K562 (cell line): ENCODE data around the gene SUPT20H. TPM values are rescaled to one million over a fixed set of nuclear protein-coding genes. Genes with fewer than 3 reads are reported as not detected.
A peak's percentile ranks its signal among the peaks of the same experiment; 100 is the strongest.

Experiments
- ATAC-seq: fragments of 200-7000 bp; cut with Tn5 transposase; 3 replicates; pipeline ENCODE4 v1.9.1; 2020; ENCODE audit warnings: moderate library complexity
- BruUV-seq: library from RNA; stranded (reverse); fragments of 400-500 nt; replicated peaks from 2 replicates; lab custom pipeline; 2021; lab: Mats Ljungman, UMichigan
- CTCF ChIA-PET: fragments of 300-600 bp; formaldehyde crosslinking; extraction: SDS; loops from one replicate; lab custom pipeline; 2021; ENCODE audit warnings: low intra/inter-chr PET ratio; lab: Yijun Ruan, JAX
- POLR2A ChIA-PET: fragments of 300-600, 350-650 bp; sonication (Branson Sonifier 250); formaldehyde crosslinking; extraction: SDS; loops from one replicate; lab custom pipeline; 2021; ENCODE audit warnings: antibody characterized with exemption, inconsistent platforms; lab: Yijun Ruan, JAX
- DNase-seq, 4 experiments: peaks; one replicate each; pipeline versions ENCODE4 v3.0.0 to v3.0.0-alpha.2; 2011 to 2018; ENCODE audit warnings: low spot score in 3 of 4, mixed read lengths in 3 of 4; ENCODE audit errors: extremely low read depth in 1 of 4
- FAIRE-seq: peaks from 2 replicates; lab custom pipeline; 2011; peaks lifted over from hg19 to GRCh38; lab: Jason Lieb, UNC
- H2AFZ ChIP-seq: 2 replicates; pipeline ENCODE4 v1.6.0; 2011; ENCODE audit warnings: low read depth, low read length, control low read depth, inconsistent platforms
- H3K27ac ChIP-seq: fragments of 200-600 bp; 3 replicates; pipeline ENCODE4 v1.8.0; 2011; ENCODE audit warnings: low read depth, mild to moderate bottlenecking, control low read depth, inconsistent platforms, low read length, moderate library complexity, mixed read lengths; ENCODE audit errors: extremely low read depth
- H3K27me3 ChIP-seq, 2 experiments: fragments of 300-600 bp in 1 of 2; 2 replicates in 1 of 2; 3 replicates in 1 of 2; pipeline versions ENCODE4 v1.6.0 to v1.8.0; 2011; ENCODE audit warnings: inconsistent platforms in 2 of 2, low read length in 2 of 2, mild to moderate bottlenecking in 1 of 2, mixed read lengths in 1 of 2, moderate library complexity in 1 of 2; ENCODE audit not compliant: control insufficient read depth in 2 of 2, insufficient read depth in 2 of 2
- H3K36me3 ChIP-seq: fragments of 300-600 bp; 3 replicates; pipeline ENCODE4 v1.8.0; 2011; ENCODE audit warnings: mild to moderate bottlenecking, low read length, inconsistent platforms; ENCODE audit not compliant: control insufficient read depth, insufficient read depth
- H3K4me1 ChIP-seq, 2 experiments: fragments of 200-600 bp in 1 of 2; replicated peaks in 1 of 2; 2 replicates in 1 of 2; 3 replicates in 1 of 2; pipeline versions ENCODE4 v1.5.1 to v1.8.0; 2011; ENCODE audit warnings: inconsistent platforms in 2 of 2, low read length in 2 of 2, mild to moderate bottlenecking in 1 of 2, mixed read lengths in 1 of 2, moderate library complexity in 1 of 2; ENCODE audit not compliant: control insufficient read depth in 2 of 2, insufficient read depth in 2 of 2
- H3K4me2 ChIP-seq: 2 replicates; pipeline ENCODE4 v1.6.1; 2011; ENCODE audit warnings: low read length, control low read depth, inconsistent platforms, mixed read lengths; ENCODE audit not compliant: insufficient read depth
- H3K4me3 ChIP-seq: fragments of 200-600 bp; sonication (generic), shearing (Covaris generic); 2 replicates; pipeline ENCODE4 v1.5.1; 2016; ENCODE audit warnings: control low read depth, inconsistent platforms
- H3K79me2 ChIP-seq: fragments of 200-600 bp; 3 replicates; pipeline ENCODE4 v1.8.0; 2011; ENCODE audit warnings: low read length, inconsistent platforms; ENCODE audit not compliant: control insufficient read depth, insufficient read depth
- H3K9ac ChIP-seq, 2 experiments: 2 replicates each; pipeline versions ENCODE4 v1.6.0 to v1.6.1; 2011; ENCODE audit warnings: low read depth in 2 of 2, low read length in 2 of 2, control low read depth in 1 of 2, inconsistent platforms in 1 of 2, mild to moderate bottlenecking in 1 of 2, mixed read lengths in 1 of 2; ENCODE audit not compliant: insufficient read depth in 1 of 2
- H3K9me1 ChIP-seq: one replicate; pipeline ENCODE4 v1.6.0; 2011; ENCODE audit warnings: inconsistent platforms, mild to moderate bottlenecking, low read length, moderate library complexity; ENCODE audit not compliant: control insufficient read depth, insufficient read depth
- H3K9me3 ChIP-seq: replicated peaks from 2 replicates; pipeline ENCODE4 v1.5.1; 2011; ENCODE audit warnings: low read depth, low read length, inconsistent platforms; ENCODE audit not compliant: control insufficient read depth, insufficient read depth
- H4K20me1 ChIP-seq: replicated peaks from 2 replicates; pipeline ENCODE4 v1.6.1; 2011; ENCODE audit warnings: low read length, inconsistent platforms, mixed read lengths; ENCODE audit not compliant: control insufficient read depth, insufficient read depth
- HDAC2 ChIP-seq: fragments of 450-650 bp; IDR thresholded peaks from 2 replicates; pipeline ENCODE4 v1.6.1; 2016; ENCODE audit warnings: mild to moderate bottlenecking
- RAD21 ChIP-seq, 2 experiments: fragments of 250-450 bp in 1 of 2; fragments of 450-650 bp in 1 of 2; sonication (Bioruptor Pico) in 1 of 2; formaldehyde crosslinking in 1 of 2; IDR thresholded peaks in 1 of 2; conservative IDR thresholded peaks in 1 of 2; 2 replicates each; pipeline versions ENCODE4 v1.4.0 to v1.8.0; 2020 to 2022; ENCODE audit warnings: mild to moderate bottlenecking in 2 of 2, moderate library complexity in 1 of 2
- SPI1 ChIP-seq: IDR thresholded peaks from 2 replicates; pipeline ENCODE4 v1.6.1; 2011; ENCODE audit warnings: low read depth, low read length, control low read depth, borderline replicate concordance
- WGBS: fragments of 100-300 bp; shearing (Covaris generic); methylation state at CpG from one replicate; pipeline ENCODE4 v1.1.6; 2016; ENCODE audit warnings: low coverage, mixed read lengths; ENCODE audit not compliant: insufficient coverage; ENCODE audit errors: missing lambda C conversion rate; 5-methylcytosine and 5-hydroxymethylcytosine counted together
- in situ Hi-C: fragments of 300-500 bp; cut with MboI; formaldehyde crosslinking; loops from 4 replicates; pipeline ENCODE4 v1.15.0; 2018; ENCODE audit warnings: inconsistent platforms, mixed read lengths
- intact Hi-C: fragments of 100-400 bp; cut with micrococcal nuclease; formaldehyde crosslinking; loops from 2 replicates; pipeline ENCODE4 v1.14.2; 2022
- polyA plus RNA-seq, 8 experiments: library from polyadenylated mRNA; depleted of rRNA in 4 of 8; stranded (reverse) in 5 of 8; unstranded in 3 of 8; fragments of >200 nt; fragmentation: Nextera tagmentation in 2 of 8; fragmentation: Illumina TruSeq in 1 of 8; extraction: Ambion mirVana in 2 of 8; extraction: Trizol in 1 of 8; gene quantifications; 2 replicates each; pipeline versions ENCODE4 v1.2.1 to v1.2.3, GENCODE V29; 2011 to 2014; ENCODE audit warnings: inconsistent platforms in 1 of 8, missing spikeins in 1 of 8
- total RNA-seq, 7 experiments: library from RNA; depleted of rRNA in 6 of 7; stranded (reverse); fragments of >200 nt in 6 of 7; fragmentation: Illumina TruSeq in 2 of 7; extraction: Trizol in 2 of 7; gene quantifications; 2 replicates each; pipeline versions ENCODE4 v1.2.1 to v1.2.3, GENCODE V29; 2011 to 2021; ENCODE audit warnings: low replicate concordance in 1 of 7
- TF ChIP-seq, protein P1 (sequence below), 3 experiments: IDR thresholded peaks in 2 of 3; conservative IDR thresholded peaks in 1 of 3; 2 replicates each; pipeline ENCODE4 v1.5.1; 2011 to 2012; ENCODE audit warnings: low read length in 3 of 3, mild to moderate bottlenecking in 3 of 3, control low read depth in 2 of 3, improper control_type of control experiment in 1 of 3, inconsistent platforms in 1 of 3, low read depth in 1 of 3, mixed read lengths in 1 of 3, moderate library complexity in 1 of 3; ENCODE audit not compliant: insufficient read depth in 2 of 3

The SUPT20H gene
- total and polyA plus RNA-seq, 9 of the 15 experiments (the other 6 are each of a cell fraction or from before 2014, with no cell fraction given), result 11.4 to 71.8 (median 31.7) TPM

DNA sequence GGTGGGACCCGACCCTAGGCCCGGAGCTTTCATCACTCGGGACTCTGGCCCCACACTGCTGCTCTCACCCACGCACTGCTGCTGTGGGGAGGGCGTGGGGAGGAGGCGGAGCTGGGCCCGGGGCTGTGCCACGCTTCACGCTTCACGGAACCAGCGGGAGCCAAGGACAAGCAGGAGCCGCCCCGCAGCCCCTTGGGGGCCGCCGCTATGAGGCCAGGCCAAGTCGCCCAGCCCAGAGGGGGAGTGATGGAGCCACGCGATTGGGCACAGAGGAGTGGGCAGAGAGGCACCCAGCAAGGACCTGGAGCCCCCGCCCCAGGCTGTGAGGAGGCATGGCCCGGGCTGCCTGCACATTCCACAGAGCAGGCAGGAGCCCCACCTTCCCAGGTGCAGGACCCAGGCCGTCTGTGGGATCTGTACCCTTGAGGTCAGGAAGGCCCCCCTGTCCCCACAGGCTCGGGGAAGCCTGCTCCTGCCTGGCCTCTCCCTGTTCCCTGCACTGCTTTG is 10.2 kb upstream of the SUPT20H start:
- Histone ChIP-seq H3K9me3 (no peaks in the 10 kb centered on the region), H3K9me1 (no peaks in the 10 kb centered on the region), H4K20me1 (no peaks in the 10 kb centered on the region), H3K9ac (no peak overlapping the region; a peak in 1 of 4 replicates), H2AFZ (no peak overlapping the region), H3K27me3 (peaks cover 0 to 19% of the 10 kb centered on the region in 2 experiments; a peak in 2 of 5 replicates), H3K79me2 (no peaks in the 10 kb centered on the region), H3K36me3 (no peaks in the 10 kb centered on the region), H3K27ac (no peak overlapping the region), H3K4me2 (no peak overlapping the region), H3K4me1 (peaks cover 0 to 9% of the 10 kb centered on the region in 2 experiments; a peak in 2 of 5 replicates), H3K4me3 (no peak overlapping the region)
- BruUV-seq, result no TSS peak
- no peak for TF ChIP-seq HDAC2
- intact Hi-C loops, result loop anchor here (2.0 to 10.0 kb wide), 3 partner anchors 211 to 1845 kb away; no protein-coding TSS in a partner anchor
- ATAC-seq (no peak; the same call in 2 of the 3 replicates), FAIRE-seq (no peak), DNase-seq (no peak)
- ChIA-PET CTCF (interaction anchor here (0.7 to 1.0 kb wide), 2 partner anchors 211 to 794 kb away, joined by 3 read pairs; no protein-coding TSS in a partner anchor), POLR2A (interaction anchor here (1.7 kb wide), 1 partner anchor 10 kb away, joined by 3 read pairs; no protein-coding TSS in a partner anchor)
- WGBS, result 0% methylated on average over 20 of the region's 22 CpGs
- in situ Hi-C loops, result no loop called here

DNA sequence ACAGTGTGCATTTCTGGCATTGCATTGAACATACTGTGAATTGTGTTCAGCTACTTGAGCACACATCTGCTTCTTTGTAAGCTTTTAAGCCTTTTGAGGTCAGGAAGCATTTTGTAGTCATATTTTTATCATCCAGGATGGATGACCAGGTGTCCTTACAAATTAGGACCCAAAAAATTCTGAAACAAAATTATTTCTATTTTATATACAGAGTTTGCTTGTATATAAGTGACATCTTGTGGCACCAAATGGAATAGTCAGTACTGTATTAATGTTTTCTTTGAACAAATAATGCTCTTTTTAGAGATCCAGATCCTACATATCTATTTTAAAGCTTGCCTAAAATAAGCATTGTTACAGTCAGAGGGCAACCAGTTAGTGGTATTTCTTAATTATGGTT is 9.5 kb upstream of the SUPT20H start:
- no peak overlapping the region for H3K9ac ChIP-seq
- DNase-seq (peak in 1 of 4 experiments; percentile 4), ATAC-seq (peak; percentile 59), FAIRE-seq (no peak)
- peaks cover 0 to 19% of the 10 kb centered on the region in 2 experiments; a peak in 2 of 5 replicates for H3K27me3 ChIP-seq
- peaks cover 0 to 9% of the 10 kb centered on the region in 2 experiments; a peak in 2 of 5 replicates for H3K4me1 ChIP-seq
- intact Hi-C loops (loop anchor here (2.0 to 5.0 kb wide), 2 partner anchors 210 to 647 kb away; no protein-coding TSS in a partner anchor), in situ Hi-C loops (no loop called here)
- TF ChIP-seq, protein P1, sequence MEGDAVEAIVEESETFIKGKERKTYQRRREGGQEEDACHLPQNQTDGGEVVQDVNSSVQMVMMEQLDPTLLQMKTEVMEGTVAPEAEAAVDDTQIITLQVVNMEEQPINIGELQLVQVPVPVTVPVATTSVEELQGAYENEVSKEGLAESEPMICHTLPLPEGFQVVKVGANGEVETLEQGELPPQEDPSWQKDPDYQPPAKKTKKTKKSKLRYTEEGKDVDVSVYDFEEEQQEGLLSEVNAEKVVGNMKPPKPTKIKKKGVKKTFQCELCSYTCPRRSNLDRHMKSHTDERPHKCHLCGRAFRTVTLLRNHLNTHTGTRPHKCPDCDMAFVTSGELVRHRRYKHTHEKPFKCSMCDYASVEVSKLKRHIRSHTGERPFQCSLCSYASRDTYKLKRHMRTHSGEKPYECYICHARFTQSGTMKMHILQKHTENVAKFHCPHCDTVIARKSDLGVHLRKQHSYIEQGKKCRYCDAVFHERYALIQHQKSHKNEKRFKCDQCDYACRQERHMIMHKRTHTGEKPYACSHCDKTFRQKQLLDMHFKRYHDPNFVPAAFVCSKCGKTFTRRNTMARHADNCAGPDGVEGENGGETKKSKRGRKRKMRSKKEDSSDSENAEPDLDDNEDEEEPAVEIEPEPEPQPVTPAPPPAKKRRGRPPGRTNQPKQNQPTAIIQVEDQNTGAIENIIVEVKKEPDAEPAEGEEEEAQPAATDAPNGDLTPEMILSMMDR (IDR thresholded peaks at IDR 0.05 in 2 of 3, conservative IDR thresholded peaks at IDR 0.05 in 1 of 3; ENCODE audit: insufficient read depth in 2 of 3, low read depth in 1 of 3, low read length in 3 of 3), result peak in 2 of 3 experiments; percentile 19 to 53; a peak in 3 of 6 replicates
- TF ChIP-seq SPI1, result no peak
- TF ChIP-seq RAD21 (CRISPR knock-in tag; conservative IDR thresholded peaks at IDR 0.05 in 1 of 2, IDR thresholded peaks at IDR 0.05 in 1 of 2), result peak; percentile 36 to 59
- H3K4me2 ChIP-seq, result no peak overlapping the region
- no peaks in the 10 kb centered on the region for H3K36me3 ChIP-seq
- no peaks in the 10 kb centered on the region for H3K9me1 ChIP-seq
- no peak overlapping the region for H3K4me3 ChIP-seq
- no peaks in the 10 kb centered on the region for H3K9me3 ChIP-seq
- H2AFZ ChIP-seq, result no peak overlapping the region
- no peaks in the 10 kb centered on the region for H3K79me2 ChIP-seq
- BruUV-seq, result no TSS peak
- ChIA-PET CTCF (interaction anchor here (0.7 to 1.0 kb wide), 2 partner anchors 210 to 794 kb away, joined by 3 read pairs; no protein-coding TSS in a partner anchor), POLR2A (interaction anchor here (1.7 kb wide), 1 partner anchor 10 kb away, joined by 3 read pairs; no protein-coding TSS in a partner anchor)
- no peak overlapping the region for H3K27ac ChIP-seq
- H4K20me1 ChIP-seq, result no peaks in the 10 kb centered on the region
